MM.1S (cell line): ENCODE data around the gene MCOLN1.

Source experiments
- CTCF ChIP-seq: fragments of 300-600 bp; sonication (generic); IDR thresholded peaks from 2 replicates; pipeline ENCODE4 v1.5.1; 2016; ENCODE audit warnings: antibody characterized with exemption, low read length, mixed read lengths
- EZH2 ChIP-seq: fragments of 300-600 bp; sonication (generic); optimal IDR thresholded peaks from 2 replicates; pipeline ENCODE3; 2017; ENCODE audit warnings: low read depth, mild to moderate bottlenecking, antibody characterized with exemption, low read length, mixed read lengths

DNA sequence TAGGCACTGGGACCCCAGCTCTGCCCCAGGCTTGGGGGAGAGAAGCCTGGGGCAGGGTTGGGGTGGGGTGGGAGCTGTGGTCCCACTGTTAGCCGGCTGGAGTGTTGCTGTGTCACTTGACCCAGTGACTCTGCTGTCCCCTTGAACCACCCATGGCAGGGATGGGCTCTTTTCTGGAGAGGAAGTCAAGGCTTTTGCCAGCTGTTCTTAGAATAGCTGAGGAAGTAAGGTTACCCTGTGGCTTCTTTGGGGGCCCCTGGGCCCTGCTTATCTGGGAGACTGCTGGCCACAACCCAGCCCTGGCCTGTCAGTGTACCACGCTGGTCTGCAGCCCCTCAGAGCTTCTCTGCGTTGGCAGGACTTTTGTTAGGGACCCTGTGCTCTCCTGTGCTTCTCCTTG lies 22.2 kb downstream of the MCOLN1 start:
- TF ChIP-seq CTCF, result no peak
- no peak for TF ChIP-seq EZH2
